Neural progenitor cell (in vitro differentiated cells): Measurements from ENCODE around the gene TPSAB1.

Experiments
- CTCF ChIP-seq: fragments of 200-600 bp; sonication (generic); IDR thresholded peaks from 2 replicates; pipeline ENCODE4 v1.5.1; 2017; ENCODE audit warnings: antibody characterized with exemption, mild to moderate bottlenecking
- EZH2 ChIP-seq: fragments of 200-600 bp; sonication (generic); IDR thresholded peaks from 2 replicates; pipeline ENCODE4 v1.6.1; 2017; ENCODE audit warnings: antibody characterized with exemption, mild to moderate bottlenecking, moderate library complexity
- EZH2phosphoT487 ChIP-seq: fragments of 200-600 bp; sonication (generic); IDR thresholded peaks from 2 replicates; pipeline ENCODE4 v1.6.1; 2017; ENCODE audit warnings: antibody characterized with exemption

- no peak for TF ChIP-seq CTCF
- no peak for TF ChIP-seq EZH2
- no peak for TF ChIP-seq EZH2phosphoT487
These were observed 23.7 kb upstream of the TPSAB1 start for GRCh38 chr16:1216681-1217400.
